SK-N-SH treated with all-trans-retinoic acid at 6 μM for 48 hours (cell line): ENCODE results near the gene RRAGD.

ENCODE experiments used
- OSR1 ChIP-seq: fragments of 250-450 bp; sonication (Bioruptor Pico); IDR thresholded peaks from 2 replicates; pipeline ENCODE4 v1.8.0; 2022; ENCODE audit warnings: moderate library complexity, mild to moderate bottlenecking, inconsistent platforms
- PATZ1 ChIP-seq: fragments of 250-450 bp; sonication (Bioruptor Pico); IDR thresholded peaks from 2 replicates; pipeline ENCODE4 v1.8.0; 2020; ENCODE audit warnings: mild to moderate bottlenecking, moderate library complexity, borderline replicate concordance
- PPARA ChIP-seq: fragments of 250-450 bp; sonication (Bioruptor Pico); IDR thresholded peaks from 2 replicates; pipeline ENCODE4 v1.5.0; 2020; ENCODE audit warnings: mild to moderate bottlenecking, borderline replicate concordance
- ZFP3 ChIP-seq: fragments of 250-450 bp; sonication (Bioruptor Pico); IDR thresholded peaks from 2 replicates; pipeline ENCODE4 v1.5.0; 2020; ENCODE audit warnings: mild to moderate bottlenecking, moderate library complexity

GRCh38 chr6:89439014-89439413 lies 26.9 kb upstream of the RRAGD start:
- no peak for TF ChIP-seq PATZ1 (CRISPR knock-in tag)
- TF ChIP-seq ZFP3 (CRISPR knock-in tag) = no peak
- TF ChIP-seq PPARA = no peak
- TF ChIP-seq OSR1 = no peak
